Body of pancreas (tissue), 4 donors: Measurements from ENCODE around the gene CREB5.

Experiments
- POLR2A ChIP-seq, 3 donors: fragments of 450-650 bp; IDR thresholded peaks; one replicate each; pipeline ENCODE4 v1.6.1; 2016; ENCODE audit warnings: antibody characterized with exemption in 3 of 3, mild to moderate bottlenecking in 2 of 3
- TF ChIP-seq, protein P1 (sequence below), 7 experiments: fragments of 450-650 bp in 4 of 7; fragments of 200-600 bp in 3 of 7; sonication (generic) in 3 of 7; IDR thresholded peaks; one replicate each; pipeline ENCODE4 v1.5.1; 2016 to 2019; ENCODE audit warnings: antibody characterized with exemption in 7 of 7

DNA sequence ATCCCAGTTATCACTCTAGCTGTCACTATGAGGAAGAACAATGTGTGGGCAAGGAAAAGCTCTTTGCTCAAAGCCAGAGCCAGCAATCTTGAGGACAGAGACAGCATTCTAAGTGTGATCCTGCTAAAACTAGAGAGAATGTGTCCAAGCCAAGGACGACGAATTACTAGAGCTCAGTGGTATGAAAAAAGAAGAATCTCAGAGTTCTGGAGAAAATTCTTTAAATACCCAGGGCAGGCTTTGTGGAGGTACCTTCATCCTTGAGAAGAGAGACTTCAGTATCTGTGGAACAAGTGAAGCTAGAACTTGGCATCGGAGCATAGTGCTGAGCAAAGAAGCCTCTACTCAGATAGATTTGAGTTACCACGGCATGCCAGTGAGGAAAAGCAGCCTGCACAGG is 336.0 kb downstream of the CREB5 start:
- TF ChIP-seq, protein P1, sequence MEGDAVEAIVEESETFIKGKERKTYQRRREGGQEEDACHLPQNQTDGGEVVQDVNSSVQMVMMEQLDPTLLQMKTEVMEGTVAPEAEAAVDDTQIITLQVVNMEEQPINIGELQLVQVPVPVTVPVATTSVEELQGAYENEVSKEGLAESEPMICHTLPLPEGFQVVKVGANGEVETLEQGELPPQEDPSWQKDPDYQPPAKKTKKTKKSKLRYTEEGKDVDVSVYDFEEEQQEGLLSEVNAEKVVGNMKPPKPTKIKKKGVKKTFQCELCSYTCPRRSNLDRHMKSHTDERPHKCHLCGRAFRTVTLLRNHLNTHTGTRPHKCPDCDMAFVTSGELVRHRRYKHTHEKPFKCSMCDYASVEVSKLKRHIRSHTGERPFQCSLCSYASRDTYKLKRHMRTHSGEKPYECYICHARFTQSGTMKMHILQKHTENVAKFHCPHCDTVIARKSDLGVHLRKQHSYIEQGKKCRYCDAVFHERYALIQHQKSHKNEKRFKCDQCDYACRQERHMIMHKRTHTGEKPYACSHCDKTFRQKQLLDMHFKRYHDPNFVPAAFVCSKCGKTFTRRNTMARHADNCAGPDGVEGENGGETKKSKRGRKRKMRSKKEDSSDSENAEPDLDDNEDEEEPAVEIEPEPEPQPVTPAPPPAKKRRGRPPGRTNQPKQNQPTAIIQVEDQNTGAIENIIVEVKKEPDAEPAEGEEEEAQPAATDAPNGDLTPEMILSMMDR (IDR thresholded peaks at IDR 0.05): no peak
- no peak for TF ChIP-seq POLR2A (IDR thresholded peaks at IDR 0.05)
